Neural crest cell (in vitro differentiated cells): ENCODE results near the gene MEGF11. TPM values are rescaled to one million over a fixed set of nuclear protein-coding genes. Genes with fewer than 3 reads are reported as not detected.
"Not testable (repeated sequence)": the region's sequence is repeated elsewhere in the genome, so short reads cannot be mapped to it uniquely, and the experiment has no call there.

Experiments
- DNase-seq: peaks from one replicate; pipeline ENCODE4 v3.0.0; 2021; ENCODE audit warnings: low read depth, mixed read lengths, low spot score
- H3K27ac Mint-ChIP-seq: one replicate; pipeline ENCODE4 v1.8.0; 2021; ENCODE audit warnings: mild to moderate bottlenecking, mixed read lengths; ENCODE audit not compliant: unreplicated experiment
- H3K27me3 Mint-ChIP-seq: 2 replicates; pipeline ENCODE4 v1.8.0; 2021; ENCODE audit warnings: low read depth, mild to moderate bottlenecking, mixed read lengths
- H3K36me3 Mint-ChIP-seq: 2 replicates; pipeline ENCODE4 v1.8.0; 2021; ENCODE audit warnings: low read depth, mild to moderate bottlenecking, mixed read lengths
- H3K4me1 Mint-ChIP-seq: 2 replicates; pipeline ENCODE4 v1.8.0; 2021; ENCODE audit warnings: mixed read lengths
- H3K4me3 Mint-ChIP-seq: one replicate; pipeline ENCODE4 v1.8.0; 2021; ENCODE audit warnings: mild to moderate bottlenecking, mixed read lengths
- H3K9me3 Mint-ChIP-seq: 2 replicates; pipeline ENCODE4 v1.8.0; 2021; ENCODE audit warnings: mixed read lengths
- total RNA-seq: library from RNA; stranded (reverse); gene quantifications from 2 replicates; pipeline ENCODE4 v1.2.1, GENCODE V29; 2021
- TF ChIP-seq, protein P1 (sequence below): fragments of 200-600 bp; sonication (generic); conservative IDR thresholded peaks from 2 replicates; pipeline ENCODE4 v1.5.0; 2021; ENCODE audit warnings: antibody characterized with exemption, mild to moderate bottlenecking

Gene MEGF11
- total RNA-seq, 1 donor from 2014 or later = 0.49 TPM

DNA sequence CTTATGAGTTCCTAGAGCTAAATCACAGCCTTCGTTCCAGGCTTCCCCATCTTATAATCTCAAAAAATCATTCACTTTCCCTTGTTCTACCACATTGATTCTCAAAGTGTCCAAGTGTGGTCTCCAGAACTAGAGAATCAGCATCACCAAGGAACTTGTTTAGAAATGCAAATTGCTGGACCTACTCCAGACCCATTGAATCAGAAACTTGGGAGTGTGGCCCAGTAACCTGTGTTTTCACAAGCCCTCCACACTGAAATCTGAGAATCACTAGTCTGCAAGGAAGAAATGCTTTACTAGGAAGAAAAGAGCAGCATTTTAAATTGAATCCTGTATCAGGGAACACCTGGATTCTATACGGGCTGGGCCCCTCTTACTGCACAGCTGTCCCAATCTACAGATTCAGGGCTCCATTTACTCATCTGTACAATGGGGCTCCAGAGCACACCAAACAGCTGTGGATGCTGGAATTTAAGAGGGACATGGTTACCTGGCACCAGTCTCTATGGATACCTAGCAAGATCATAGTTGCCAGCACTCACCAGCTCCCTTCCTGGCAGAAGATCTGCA, 3.9 kb downstream of the MEGF11 start:
- Mint-ChIP-seq H3K4me1 (peaks cover 13% of the 10 kb centered on the region), H3K27me3 (peaks cover 81% of the 10 kb centered on the region), H3K4me3 (peak overlapping the region; percentile 84), H3K36me3 (no peaks in the 10 kb centered on the region), H3K9me3 (no peaks in the 10 kb centered on the region), H3K27ac (no peak overlapping the region)
- TF ChIP-seq, protein P1, sequence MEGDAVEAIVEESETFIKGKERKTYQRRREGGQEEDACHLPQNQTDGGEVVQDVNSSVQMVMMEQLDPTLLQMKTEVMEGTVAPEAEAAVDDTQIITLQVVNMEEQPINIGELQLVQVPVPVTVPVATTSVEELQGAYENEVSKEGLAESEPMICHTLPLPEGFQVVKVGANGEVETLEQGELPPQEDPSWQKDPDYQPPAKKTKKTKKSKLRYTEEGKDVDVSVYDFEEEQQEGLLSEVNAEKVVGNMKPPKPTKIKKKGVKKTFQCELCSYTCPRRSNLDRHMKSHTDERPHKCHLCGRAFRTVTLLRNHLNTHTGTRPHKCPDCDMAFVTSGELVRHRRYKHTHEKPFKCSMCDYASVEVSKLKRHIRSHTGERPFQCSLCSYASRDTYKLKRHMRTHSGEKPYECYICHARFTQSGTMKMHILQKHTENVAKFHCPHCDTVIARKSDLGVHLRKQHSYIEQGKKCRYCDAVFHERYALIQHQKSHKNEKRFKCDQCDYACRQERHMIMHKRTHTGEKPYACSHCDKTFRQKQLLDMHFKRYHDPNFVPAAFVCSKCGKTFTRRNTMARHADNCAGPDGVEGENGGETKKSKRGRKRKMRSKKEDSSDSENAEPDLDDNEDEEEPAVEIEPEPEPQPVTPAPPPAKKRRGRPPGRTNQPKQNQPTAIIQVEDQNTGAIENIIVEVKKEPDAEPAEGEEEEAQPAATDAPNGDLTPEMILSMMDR = no peak
- no peak for DNase-seq

DNA sequence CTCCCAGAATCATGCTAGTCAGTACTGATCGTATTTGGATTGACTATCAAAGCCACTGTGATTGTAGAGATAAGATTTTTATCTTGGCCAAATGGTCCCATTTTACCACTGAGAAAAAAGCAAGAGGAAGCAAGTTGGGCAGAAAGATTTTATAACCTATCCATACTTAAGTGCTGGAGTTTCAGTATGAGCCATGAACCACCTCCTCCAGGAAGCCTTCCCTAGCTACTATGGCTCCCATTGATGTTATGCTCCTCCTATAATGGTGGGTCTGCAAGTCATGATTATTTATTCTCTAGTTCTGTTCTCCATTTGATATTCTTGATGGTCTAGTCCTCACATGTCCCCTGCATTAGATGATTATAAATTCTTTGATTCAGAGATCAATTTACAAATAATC, 6.6 kb downstream of the MEGF11 start:
- peaks cover 71% of the 10 kb centered on the region for H3K27me3 Mint-ChIP-seq
- H3K36me3 Mint-ChIP-seq = no peaks in the 10 kb centered on the region
- no peaks in the 10 kb centered on the region for H3K9me3 Mint-ChIP-seq
- DNase-seq = no peak
- no peak overlapping the region for H3K27ac Mint-ChIP-seq
- H3K4me1 Mint-ChIP-seq = peaks cover 4% of the 10 kb centered on the region
- TF ChIP-seq, protein P1 = no peak
- no peak overlapping the region for H3K4me3 Mint-ChIP-seq

DNA sequence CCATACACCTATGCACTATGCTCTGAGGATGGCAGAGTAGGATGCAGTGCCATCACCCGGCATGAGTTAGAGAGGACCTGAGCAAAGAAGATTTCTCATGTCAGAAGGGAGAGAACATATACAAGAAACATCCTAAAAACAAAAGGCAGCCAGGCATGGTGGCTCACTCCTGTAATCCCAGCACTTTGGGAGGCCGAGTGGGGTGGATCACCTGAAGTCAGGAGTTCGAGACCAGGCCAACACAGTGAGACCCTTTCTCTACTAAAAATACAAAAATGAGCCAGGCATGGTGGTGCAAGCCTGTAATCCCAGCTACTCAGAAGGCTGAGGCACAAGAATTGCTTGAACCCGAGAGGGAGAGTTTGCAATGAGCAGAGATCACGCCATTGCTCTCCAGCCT, 7.7 kb downstream of the MEGF11 start:
- H3K36me3 Mint-ChIP-seq, DNase-seq, H3K9me3 Mint-ChIP-seq, H3K4me3 Mint-ChIP-seq, H3K27ac Mint-ChIP-seq, H3K4me1 Mint-ChIP-seq: not testable (repeated sequence)
- H3K27me3 Mint-ChIP-seq = peaks cover 60% of the 10 kb centered on the region

DNA sequence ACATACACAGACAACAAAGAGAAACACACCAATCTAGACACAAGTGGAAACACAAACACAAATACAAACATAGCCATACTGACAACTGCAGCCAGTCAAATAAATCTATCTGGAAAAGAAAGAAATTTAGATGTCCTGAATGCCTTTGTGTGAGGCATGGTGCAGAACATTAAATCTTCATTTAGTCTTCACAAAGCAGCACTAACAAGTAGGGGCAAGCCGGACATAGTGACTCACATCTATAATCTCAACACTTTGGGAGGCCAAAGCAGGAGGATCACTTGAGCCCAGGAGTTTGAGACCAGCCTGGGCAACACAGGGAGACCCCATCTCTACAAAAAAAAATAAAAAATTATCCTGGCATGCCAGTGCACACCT, 11.7 kb downstream of the MEGF11 start:
- Mint-ChIP-seq H3K9me3 (no peaks in the 10 kb centered on the region), H3K36me3 (no peaks in the 10 kb centered on the region), H3K27ac (no peak overlapping the region), H3K4me1 (no peaks in the 10 kb centered on the region), H3K27me3 (peaks cover 23% of the 10 kb centered on the region), H3K4me3 (no peak overlapping the region)
- DNase-seq = no peak
- TF ChIP-seq, protein P1 = no peak

DNA sequence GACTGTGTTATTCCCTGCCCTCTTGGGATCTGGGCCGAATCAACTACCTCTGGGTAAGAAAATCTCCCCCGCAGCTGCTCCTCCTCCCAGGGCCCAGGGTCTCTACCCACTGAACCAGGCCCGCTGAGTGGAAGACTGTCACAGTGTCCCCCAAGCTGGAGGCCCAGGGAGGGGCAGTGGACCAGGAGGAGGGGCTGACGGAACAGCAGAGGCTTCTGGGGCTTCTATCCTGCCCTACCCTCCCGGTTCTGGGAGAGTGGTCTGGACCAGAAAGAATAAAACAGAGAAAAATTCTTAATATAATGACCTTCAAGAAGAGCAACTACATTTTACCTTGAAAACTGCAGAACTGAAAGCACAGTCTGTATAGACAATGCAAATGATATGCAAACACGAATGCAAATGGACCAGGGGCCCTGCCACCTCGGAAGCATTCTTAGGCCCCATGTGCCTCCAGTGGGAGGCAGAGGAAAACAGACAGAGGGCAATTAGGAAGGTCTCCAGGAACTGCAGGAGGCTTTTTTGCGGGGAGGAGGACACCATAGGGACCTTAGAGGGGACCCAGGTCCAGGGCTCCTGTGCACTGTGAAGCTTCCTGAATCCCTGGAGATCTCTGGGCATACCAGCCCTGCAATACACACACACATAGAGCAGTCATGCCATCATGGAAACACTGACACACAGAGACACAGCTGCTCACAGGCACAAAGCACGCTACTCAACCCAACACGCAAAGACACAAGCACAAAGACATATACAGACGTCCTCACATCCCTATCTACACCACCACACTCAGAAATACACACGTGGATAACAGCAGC, 12.3 kb downstream of the MEGF11 start:
- Mint-ChIP-seq H3K27me3 (peaks cover 21% of the 10 kb centered on the region), H3K9me3 (no peaks in the 10 kb centered on the region), H3K4me1 (no peaks in the 10 kb centered on the region), H3K27ac (no peak overlapping the region), H3K4me3 (no peak overlapping the region), H3K36me3 (no peaks in the 10 kb centered on the region)
- TF ChIP-seq, protein P1 = no peak
- no peak for DNase-seq

DNA sequence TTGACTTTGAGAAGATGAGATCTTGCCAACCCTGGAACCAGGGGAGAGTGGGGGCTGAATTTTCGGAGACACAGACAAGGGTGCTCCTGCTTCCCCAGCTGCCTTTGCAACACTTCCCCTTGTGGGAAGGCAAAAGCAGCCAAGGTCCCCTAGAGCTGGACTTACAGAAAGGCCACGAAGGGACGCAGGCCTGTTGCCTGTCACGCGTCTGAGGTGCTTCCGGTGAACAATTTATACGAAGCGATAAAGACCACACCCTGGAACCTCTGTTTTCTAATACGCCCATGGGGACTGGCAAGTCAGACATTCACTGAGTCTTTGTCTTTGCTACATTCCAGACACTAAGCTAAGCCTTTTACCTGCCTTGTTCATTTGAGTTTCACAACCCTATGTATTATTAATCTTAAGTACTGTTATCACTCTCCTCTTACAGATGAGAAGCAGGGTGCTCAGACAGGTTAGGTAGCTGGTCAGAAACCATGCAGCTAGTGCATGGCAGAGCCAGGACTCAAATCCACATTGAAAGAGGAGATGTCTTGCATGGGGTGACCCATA, 13.2 kb downstream of the MEGF11 start:
- H3K4me3 Mint-ChIP-seq = no peak overlapping the region
- TF ChIP-seq, protein P1 = no peak
- no peak overlapping the region for H3K27ac Mint-ChIP-seq
- H3K4me1 Mint-ChIP-seq = no peaks in the 10 kb centered on the region
- H3K9me3 Mint-ChIP-seq = no peaks in the 10 kb centered on the region
- DNase-seq = no peak
- no peaks in the 10 kb centered on the region for H3K36me3 Mint-ChIP-seq
- peaks cover 22% of the 10 kb centered on the region for H3K27me3 Mint-ChIP-seq
